Measurements from ENCODE around the gene RUSF1. TPM values are rescaled to one million over a fixed set of nuclear protein-coding genes. Genes with fewer than 3 reads are reported as not detected.

RUSF1 gene
- total RNA-seq, 1 experiment from 2014 or later = 59.3 TPM

- TF ChIP-seq TCF7L2 (IDR thresholded peaks at IDR 0.05; ENCODE audit: borderline replicate concordance, extremely low read depth, insufficient read depth, insufficient read length) (no peak), RAD21 (IDR thresholded peaks at IDR 0.05; ENCODE audit: low read depth) (no peak), MAX (IDR thresholded peaks at IDR 0.05) (no peak), ZNF274 (IDR thresholded peaks at IDR 0.05; ENCODE audit: low read depth, low read length) (no peak), EGR1 (IDR thresholded peaks at IDR 0.05; ENCODE audit: low read depth) (no peak), SIN3A (IDR thresholded peaks at IDR 0.05; ENCODE audit: low read depth) (no peak), ATF3 (IDR thresholded peaks at IDR 0.05) (no peak), FOSL1 (IDR thresholded peaks at IDR 0.05; ENCODE audit: low read depth) (no peak), SP1 (IDR thresholded peaks at IDR 0.05; ENCODE audit: low read depth) (no peak)
Measured at GRCh38 chr16:31489298-31489564, 19.0 kb downstream of the RUSF1 start (continued).

- H3K4me3 ChIP-seq (replicated peaks in 1 of 2; ENCODE audit: low read depth in 1 of 2, low read length in 2 of 2) = no peak overlapping the region
- RAD21 ChIA-PET (ENCODE audit: low non-redundant PET in 1 of 2, low total read pairs in 2 of 2, uncharacterized antibody in 2 of 2, unreplicated experiment in 2 of 2) = no interaction called here
- BruUV-seq (replicated peaks) = no TSS peak
- no peaks in the 10 kb centered on the region for H3K9me3 ChIP-seq (ENCODE audit: control insufficient read depth in 1 of 2, insufficient read depth in 1 of 2, low read depth in 1 of 2, low read length in 2 of 2)
- TF ChIP-seq REST (IDR thresholded peaks at IDR 0.05; ENCODE audit: low read depth) = no peak
- TF ChIP-seq POLR2AphosphoS5 (IDR thresholded peaks at IDR 0.05; ENCODE audit: low read depth, low read length) = peak; percentile 1; the same call in 1 of the 2 replicates
- no peak for TF ChIP-seq SRF (IDR thresholded peaks at IDR 0.05; ENCODE audit: low read depth)
- peak overlapping the region; percentile 97; the same call in 1 of the 2 replicates for H3K4me2 ChIP-seq (ENCODE audit: low read length)
- H3K36me3 ChIP-seq (ENCODE audit: control insufficient read depth in 1 of 2, insufficient read depth in 2 of 2, low read length in 2 of 2) = peaks cover 0 to 4% of the 10 kb centered on the region in 2 experiments; a peak in 2 of 4 replicates
- intact Hi-C loops (cut with micrococcal nuclease) = no loop called here
- H3K27ac ChIP-seq (ENCODE audit: low read depth, low read length) = no peak overlapping the region; the same call in 1 of the 2 replicates
- H3K79me2 ChIP-seq (ENCODE audit: insufficient read depth, low read length) = no peaks in the 10 kb centered on the region
- no peaks in the 10 kb centered on the region for H3K27me3 ChIP-seq (ENCODE audit: insufficient read depth, low read length)
- no peak for DNase-seq (ENCODE audit: low read depth, low spot score)
- no peak overlapping the region for H2AFZ ChIP-seq (ENCODE audit: low read depth, low read length, poor library complexity, severe bottlenecking)
- ATAC-seq = no peak
- no peaks in the 10 kb centered on the region for H3K9me2 ChIP-seq (ENCODE audit: insufficient read depth)
- POLR2A ChIA-PET = no interaction called here
- peaks cover 7 to 20% of the 10 kb centered on the region in 2 experiments; a peak in 3 of 4 replicates for H3K4me1 ChIP-seq (ENCODE audit: control insufficient read depth in 1 of 2, insufficient read depth in 2 of 2, low read length in 2 of 2)
- no peak overlapping the region for H3K9ac ChIP-seq (ENCODE audit: low read length)
- no peaks in the 10 kb centered on the region for H4K20me1 ChIP-seq (ENCODE audit: insufficient read depth)
- CTCF ChIA-PET = interaction anchor here (0.6 kb wide), 1 partner anchor 468 kb away, joined by 3 read pairs; no protein-coding TSS in a partner anchor
Measured at GRCh38 chr16:31488468-31489297, 19.5 kb downstream of the RUSF1 start.

All from HCT116 (cell line).